CD14-positive monocyte (primary cell): ENCODE data around the gene COL4A2. TPM values are rescaled to one million over a fixed set of nuclear protein-coding genes. Genes with fewer than 3 reads are reported as not detected.
A peak's percentile ranks its signal among the peaks of the same experiment; 100 is the strongest.

ENCODE experiments used
- DNase-seq, 3 donors: peaks; one replicate each; pipeline ENCODE4 v3.0.0-alpha.2; 2011 to 2022
- H2AFZ ChIP-seq: 2 replicates; pipeline ENCODE4 v1.6.0; 2012; ENCODE audit warnings: mild to moderate bottlenecking, low read depth, low read length, inconsistent platforms; ENCODE audit not compliant: insufficient read depth, poor library complexity, severe bottlenecking
- H3K27ac ChIP-seq, 2 donors: 1 replicate in 1 of 2; 2 replicates in 1 of 2; pipeline ENCODE4 v1.5.1; 2012 to 2013; ENCODE audit warnings: low read length in 2 of 2, control low read depth in 1 of 2, inconsistent platforms in 1 of 2, low read depth in 1 of 2, mild to moderate bottlenecking in 1 of 2
- H3K27me3 ChIP-seq, 2 donors: one replicate each; pipeline versions ENCODE4 v1.6.0 to v1.6.1; 2011 to 2013; ENCODE audit warnings: low read length in 2 of 2; ENCODE audit not compliant: control insufficient read depth in 2 of 2, insufficient read depth in 2 of 2
- H3K36me3 ChIP-seq, 2 donors: replicated peaks in 1 of 2; 1 replicate in 1 of 2; 2 replicates in 1 of 2; pipeline versions ENCODE4 v1.5.1 to v1.6.1; 2012 to 2013; ENCODE audit warnings: low read length in 2 of 2, control low read depth in 1 of 2, inconsistent platforms in 1 of 2, mild to moderate bottlenecking in 1 of 2; ENCODE audit not compliant: insufficient read depth in 2 of 2, control insufficient read depth in 1 of 2
- H3K4me1 ChIP-seq, 2 donors: 1 replicate in 1 of 2; 2 replicates in 1 of 2; pipeline versions ENCODE4 v1.5.1 to v1.6.1; 2012 to 2013; ENCODE audit warnings: low read length in 2 of 2, control low read depth in 1 of 2, inconsistent platforms in 1 of 2, mild to moderate bottlenecking in 1 of 2, moderate library complexity in 1 of 2; ENCODE audit not compliant: insufficient read depth in 2 of 2, control insufficient read depth in 1 of 2
- H3K4me2 ChIP-seq: replicated peaks from 2 replicates; pipeline ENCODE3; 2012; ENCODE audit warnings: low read length, moderate library complexity, mild to moderate bottlenecking; ENCODE audit not compliant: poor library complexity, severe bottlenecking; ENCODE audit errors: extremely low read depth
- H3K4me3 ChIP-seq, 3 experiments: fragments of 200-600 bp in 1 of 3; sonication (generic) in 1 of 3; replicated peaks in 1 of 3; 1 replicate in 2 of 3; 2 replicates in 1 of 3; pipeline ENCODE4 v1.5.1; 2011 to 2013; ENCODE audit warnings: low read length in 3 of 3, mild to moderate bottlenecking in 3 of 3, control low read depth in 2 of 3, low read depth in 2 of 3, inconsistent platforms in 1 of 3, moderate library complexity in 1 of 3
- H3K79me2 ChIP-seq: 2 replicates; pipeline ENCODE4 v1.6.0; 2012; ENCODE audit warnings: mild to moderate bottlenecking, control low read depth, inconsistent platforms, low read length, moderate library complexity; ENCODE audit not compliant: insufficient read depth
- H3K9ac ChIP-seq: 2 replicates; pipeline ENCODE4 v1.6.0; 2017; ENCODE audit warnings: low read length, mild to moderate bottlenecking; ENCODE audit not compliant: insufficient read depth, poor library complexity, severe bottlenecking
- H3K9me3 ChIP-seq, 2 donors: replicated peaks in 1 of 2; 1 replicate in 1 of 2; 2 replicates in 1 of 2; pipeline versions ENCODE4 v1.5.1 to v1.6.1; 2012 to 2013; ENCODE audit warnings: low read length in 2 of 2, control low read depth in 1 of 2; ENCODE audit not compliant: control insufficient read depth in 1 of 2, insufficient read depth in 1 of 2
- H4K20me1 ChIP-seq: 2 replicates; pipeline ENCODE4 v1.6.0; 2012; ENCODE audit warnings: mild to moderate bottlenecking, low read length, control low read depth, moderate library complexity; ENCODE audit not compliant: insufficient read depth
- H3K27ac Mint-ChIP-seq, 7 donors: one replicate each; pipeline ENCODE4 v1.8.0; 2020; ENCODE audit warnings: mild to moderate bottlenecking in 7 of 7, mixed read lengths in 7 of 7, moderate library complexity in 6 of 7, inconsistent platforms in 2 of 7
- H3K27me3 Mint-ChIP-seq, 3 donors: one replicate each; pipeline ENCODE4 v1.8.0; 2021 to 2022; ENCODE audit warnings: low read depth in 3 of 3, mild to moderate bottlenecking in 3 of 3, mixed read lengths in 3 of 3, moderate library complexity in 3 of 3, inconsistent platforms in 1 of 3
- H3K36me3 Mint-ChIP-seq, 2 donors: one replicate each; pipeline ENCODE4 v1.8.0; 2020; ENCODE audit warnings: mixed read lengths in 2 of 2, inconsistent platforms in 1 of 2, mild to moderate bottlenecking in 1 of 2
- H3K4me1 Mint-ChIP-seq: one replicate; pipeline ENCODE4 v1.8.0; 2020; ENCODE audit warnings: mild to moderate bottlenecking, mixed read lengths
- H3K4me3 Mint-ChIP-seq, 2 donors: one replicate each; pipeline ENCODE4 v1.8.0; 2020; ENCODE audit warnings: mild to moderate bottlenecking in 2 of 2, mixed read lengths in 2 of 2, moderate library complexity in 1 of 2
- H3K9me3 Mint-ChIP-seq, 7 donors: one replicate each; pipeline ENCODE4 v1.8.0; 2020 to 2022; ENCODE audit warnings: mixed read lengths in 7 of 7, mild to moderate bottlenecking in 6 of 7, moderate library complexity in 6 of 7, inconsistent platforms in 2 of 7
- WGBS: methylation state at CpG from one replicate; pipeline ENCODE4 v1.1.5; 2013; ENCODE audit warnings: missing lambda C conversion rate; ENCODE audit not compliant: insufficient coverage; 5-methylcytosine and 5-hydroxymethylcytosine counted together
- intact Hi-C, 2 donors: fragments of 100-400 bp; cut with micrococcal nuclease; formaldehyde crosslinking; loops; one replicate each; pipeline versions ENCODE4 v1.15.0 to v1.15.1; 2023
- polyA plus RNA-seq, 3 donors: library from polyadenylated mRNA; depleted of rRNA in 1 of 3; unstranded in 2 of 3; stranded (reverse) in 1 of 3; fragments of 300-500 nt in 2 of 3; fragments of >200 nt in 1 of 3; fragmentation: Illumina TruSeq in 2 of 3; gene quantifications; 1 replicate in 2 of 3; 2 replicates in 1 of 3; pipeline ENCODE4 v1.2.3, GENCODE V29; 2012 to 2021
- TF ChIP-seq, protein P1 (sequence below): fragments of 200-600 bp; IDR thresholded peaks from one replicate; pipeline ENCODE4 v1.8.0; 2022; ENCODE audit warnings: antibody characterized with exemption, mild to moderate bottlenecking

The COL4A2 gene
- polyA plus RNA-seq, 3 donors: not detected

DNA sequence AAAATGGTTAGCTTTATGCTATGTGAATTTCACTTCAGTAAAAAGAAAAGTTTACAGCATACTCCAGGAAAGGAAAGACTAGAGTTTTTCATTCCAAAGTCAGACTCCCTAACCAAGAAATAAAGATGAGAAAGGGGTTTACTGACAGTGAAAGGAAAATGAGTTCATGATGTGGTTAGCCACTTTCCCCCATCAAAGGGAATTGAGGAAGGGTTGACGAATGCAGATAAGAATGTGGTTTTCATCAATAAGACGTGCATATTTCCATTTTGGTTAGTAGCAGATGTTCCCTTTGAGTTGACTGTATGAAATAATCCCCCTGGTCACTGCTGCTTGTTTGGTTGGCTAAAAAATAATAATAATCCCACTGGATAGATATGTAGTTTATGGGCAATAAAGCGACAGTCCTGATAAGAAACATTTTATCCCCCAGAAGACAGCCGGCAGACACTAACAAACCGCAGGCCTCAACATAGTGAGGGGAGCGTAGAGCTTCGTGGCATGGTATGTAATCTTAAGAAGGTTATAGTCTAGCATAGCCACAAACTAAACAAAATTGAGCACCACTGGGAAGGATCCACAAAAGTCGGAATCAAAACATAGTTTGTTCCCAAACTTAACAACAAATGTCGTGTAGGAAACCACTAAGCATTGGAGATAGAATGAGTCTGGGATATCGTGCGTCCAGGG lies 114.8 kb downstream of the COL4A2 start:
- H3K4me3 Mint-ChIP-seq: peak overlapping the region in 1 of 2 donors; percentile 49
- H3K27ac Mint-ChIP-seq: no peak overlapping the region
- H3K36me3 Mint-ChIP-seq: no peaks in the 10 kb centered on the region
- H3K4me3 ChIP-seq: no peak overlapping the region
- intact Hi-C loops: no loop called here
- H3K9me3 Mint-ChIP-seq: no peaks in the 10 kb centered on the region
- peaks cover 61 to 88% (median 68%) of the 10 kb centered on the region in 3 donors for H3K27me3 Mint-ChIP-seq
- no peaks in the 10 kb centered on the region for H3K36me3 ChIP-seq
- 92% methylated on average over 2 of the region's 11 CpGs for WGBS
- TF ChIP-seq, protein P1, sequence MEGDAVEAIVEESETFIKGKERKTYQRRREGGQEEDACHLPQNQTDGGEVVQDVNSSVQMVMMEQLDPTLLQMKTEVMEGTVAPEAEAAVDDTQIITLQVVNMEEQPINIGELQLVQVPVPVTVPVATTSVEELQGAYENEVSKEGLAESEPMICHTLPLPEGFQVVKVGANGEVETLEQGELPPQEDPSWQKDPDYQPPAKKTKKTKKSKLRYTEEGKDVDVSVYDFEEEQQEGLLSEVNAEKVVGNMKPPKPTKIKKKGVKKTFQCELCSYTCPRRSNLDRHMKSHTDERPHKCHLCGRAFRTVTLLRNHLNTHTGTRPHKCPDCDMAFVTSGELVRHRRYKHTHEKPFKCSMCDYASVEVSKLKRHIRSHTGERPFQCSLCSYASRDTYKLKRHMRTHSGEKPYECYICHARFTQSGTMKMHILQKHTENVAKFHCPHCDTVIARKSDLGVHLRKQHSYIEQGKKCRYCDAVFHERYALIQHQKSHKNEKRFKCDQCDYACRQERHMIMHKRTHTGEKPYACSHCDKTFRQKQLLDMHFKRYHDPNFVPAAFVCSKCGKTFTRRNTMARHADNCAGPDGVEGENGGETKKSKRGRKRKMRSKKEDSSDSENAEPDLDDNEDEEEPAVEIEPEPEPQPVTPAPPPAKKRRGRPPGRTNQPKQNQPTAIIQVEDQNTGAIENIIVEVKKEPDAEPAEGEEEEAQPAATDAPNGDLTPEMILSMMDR: no peak
- H3K4me1 ChIP-seq: no peaks in the 10 kb centered on the region
- no peak overlapping the region for H3K9ac ChIP-seq
- H3K4me2 ChIP-seq: no peak overlapping the region
- H3K79me2 ChIP-seq: no peaks in the 10 kb centered on the region
- DNase-seq: no peak
- no peak overlapping the region for H2AFZ ChIP-seq
- no peak overlapping the region for H3K27ac ChIP-seq
- no peaks in the 10 kb centered on the region for H4K20me1 ChIP-seq
- H3K9me3 ChIP-seq: peaks cover 0 to 6% of the 10 kb centered on the region in 2 donors
- H3K4me1 Mint-ChIP-seq: no peaks in the 10 kb centered on the region
- H3K27me3 ChIP-seq: peaks cover 51 to 66% of the 10 kb centered on the region in 2 donors

DNA sequence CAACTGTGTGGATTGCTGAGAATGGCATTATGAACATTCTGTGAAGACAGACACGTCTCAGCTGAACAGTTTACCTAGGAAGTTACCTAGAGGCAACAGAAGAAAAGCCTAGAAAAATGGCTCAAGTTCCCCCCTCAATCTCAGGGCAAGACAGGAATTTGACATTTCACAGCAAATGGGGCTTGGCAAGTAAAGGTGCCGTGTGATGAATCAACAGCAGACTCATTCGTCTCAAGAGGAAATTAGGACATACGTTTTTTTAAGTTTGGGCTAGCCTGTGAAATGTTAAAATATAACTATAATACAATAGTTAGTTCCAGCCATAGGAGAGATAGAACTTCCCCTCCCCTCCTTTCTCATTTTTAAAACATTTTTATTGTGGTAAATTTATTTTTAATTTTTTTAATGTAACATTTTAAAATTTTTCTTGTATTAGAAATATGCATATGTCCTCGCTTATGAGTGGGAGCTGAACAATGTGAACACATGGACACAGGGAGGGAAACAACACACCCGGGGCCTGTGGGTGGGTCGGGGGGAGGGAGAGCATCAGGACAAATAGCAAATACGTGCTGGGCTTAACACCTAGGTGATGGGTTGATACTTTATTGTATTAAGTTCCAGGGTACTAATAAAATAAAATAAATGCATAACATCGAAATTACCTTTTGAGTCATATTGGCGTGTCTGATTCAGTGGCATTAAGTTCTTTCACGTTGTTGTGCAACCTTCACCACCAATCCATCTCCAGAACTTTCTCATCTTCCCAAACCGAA lies 116.0 kb downstream of the COL4A2 start:
- WGBS: 82% methylated on average over 3 of the region's 12 CpGs
- no peak overlapping the region for H3K4me3 ChIP-seq
- TF ChIP-seq, protein P1: no peak
- H3K36me3 ChIP-seq: no peaks in the 10 kb centered on the region
- peaks cover 51 to 63% of the 10 kb centered on the region in 2 donors for H3K27me3 ChIP-seq
- no peaks in the 10 kb centered on the region for H3K4me1 ChIP-seq
- no peak overlapping the region for H3K27ac ChIP-seq
- H3K4me3 Mint-ChIP-seq: peak overlapping the region in 1 of 2 donors; percentile 40
- H3K27ac Mint-ChIP-seq: no peak overlapping the region
- no peak overlapping the region for H2AFZ ChIP-seq
- intact Hi-C loops: no loop called here
- no peaks in the 10 kb centered on the region for H4K20me1 ChIP-seq
- no peaks in the 10 kb centered on the region for H3K9me3 Mint-ChIP-seq
- peaks cover 0 to 6% of the 10 kb centered on the region in 2 donors for H3K9me3 ChIP-seq
- H3K4me1 Mint-ChIP-seq: no peaks in the 10 kb centered on the region
- DNase-seq: no peak
- H3K9ac ChIP-seq: no peak overlapping the region
- no peaks in the 10 kb centered on the region for H3K79me2 ChIP-seq
- peaks cover 66 to 84% (median 67%) of the 10 kb centered on the region in 3 donors for H3K27me3 Mint-ChIP-seq
- no peak overlapping the region for H3K4me2 ChIP-seq
- no peaks in the 10 kb centered on the region for H3K36me3 Mint-ChIP-seq
